ENCODE data around the gene C1RL.

C1RL gene

GRCh38 chr12:7144414-7145120 is 35.6 kb upstream of the C1RL start:
- no peak overlapping the region for H3K4me3 ChIP-seq (ENCODE audit: low read depth, low read length)
- TF ChIP-seq CTCF (IDR thresholded peaks at IDR 0.05; ENCODE audit: borderline replicate concordance, insufficient read depth, low read depth, low read length) = peak; percentile 21; the same call in 1 of the 2 replicates

- H3K4me3 ChIP-seq (ENCODE audit: low read depth, low read length) = no peak overlapping the region
- TF ChIP-seq CTCF (IDR thresholded peaks at IDR 0.05; ENCODE audit: borderline replicate concordance, insufficient read depth, low read depth, low read length) = no peak
Measured at GRCh38 chr12:7143564-7143963, 34.5 kb upstream of the C1RL start.

- no peak for TF ChIP-seq CTCF (IDR thresholded peaks at IDR 0.05; ENCODE audit: borderline replicate concordance, insufficient read depth, low read depth, low read length)
- H3K4me3 ChIP-seq (ENCODE audit: low read depth, low read length) = no peak overlapping the region
Measured at GRCh38 chr12:7142809-7143465, 33.9 kb upstream of the C1RL start.

GRCh38 chr12:7142056-7142644 is 33.1 kb upstream of the C1RL start:
- TF ChIP-seq CTCF (IDR thresholded peaks at IDR 0.05; ENCODE audit: borderline replicate concordance, insufficient read depth, low read depth, low read length) = peak; percentile 72
- no peak overlapping the region for H3K4me3 ChIP-seq (ENCODE audit: low read depth, low read length)

GRCh38 chr12:7141351-7142005 is 32.5 kb upstream of the C1RL start:
- H3K4me3 ChIP-seq (ENCODE audit: low read depth, low read length) = no peak overlapping the region
- no peak for TF ChIP-seq CTCF (IDR thresholded peaks at IDR 0.05; ENCODE audit: borderline replicate concordance, insufficient read depth, low read depth, low read length)

GRCh38 chr12:7139200-7139599 is 30.2 kb upstream of the C1RL start:
- TF ChIP-seq CTCF (IDR thresholded peaks at IDR 0.05; ENCODE audit: borderline replicate concordance, insufficient read depth, low read depth, low read length) = no peak
- no peak overlapping the region for H3K4me3 ChIP-seq (ENCODE audit: low read depth, low read length)

Measured in GM12875 (cell line).